NCI-H446 treated with DMSO at 0.1 percent for 48 hours (cell line): ENCODE results near the gene NMB.

Source experiments
- DNase-seq: peaks from one replicate; lab custom pipeline; 2025; lab: John Stamatoyannopoulos, UW

The NMB gene

GRCh38 chr15:84611631-84612030, 46.4 kb downstream of the NMB start:
- DNase-seq = no peak

GRCh38 chr15:84609818-84610525, 48.0 kb downstream of the NMB start:
- no peak for DNase-seq

DNA sequence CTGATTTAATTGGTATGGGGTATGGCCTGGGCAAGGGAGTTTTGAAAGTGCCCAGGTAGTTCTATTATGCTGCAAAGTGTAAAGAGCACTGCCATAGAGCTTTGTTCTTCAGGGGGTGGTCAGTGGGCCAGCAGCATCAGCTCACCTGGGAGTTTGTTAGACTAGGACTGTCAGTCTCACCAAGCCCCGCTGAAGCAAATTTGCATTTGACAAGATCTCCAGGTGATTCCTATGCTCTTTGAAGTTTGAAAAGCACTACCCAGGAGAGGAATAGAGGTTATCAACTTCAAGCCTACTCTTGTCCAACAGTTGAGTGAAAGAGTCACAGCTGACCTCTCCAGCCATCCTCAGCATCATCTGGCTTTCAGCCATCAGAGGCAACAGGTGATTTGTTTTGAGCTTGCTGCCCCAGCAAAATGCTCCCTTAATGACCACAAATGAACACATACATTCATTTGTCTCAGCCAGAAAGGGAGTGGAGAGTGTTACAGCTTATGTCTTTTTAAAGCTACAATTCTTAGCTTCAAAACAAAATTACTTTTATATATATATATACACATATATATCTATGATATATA, 49.2 kb downstream of the NMB start:
- DNase-seq = no peak

DNA sequence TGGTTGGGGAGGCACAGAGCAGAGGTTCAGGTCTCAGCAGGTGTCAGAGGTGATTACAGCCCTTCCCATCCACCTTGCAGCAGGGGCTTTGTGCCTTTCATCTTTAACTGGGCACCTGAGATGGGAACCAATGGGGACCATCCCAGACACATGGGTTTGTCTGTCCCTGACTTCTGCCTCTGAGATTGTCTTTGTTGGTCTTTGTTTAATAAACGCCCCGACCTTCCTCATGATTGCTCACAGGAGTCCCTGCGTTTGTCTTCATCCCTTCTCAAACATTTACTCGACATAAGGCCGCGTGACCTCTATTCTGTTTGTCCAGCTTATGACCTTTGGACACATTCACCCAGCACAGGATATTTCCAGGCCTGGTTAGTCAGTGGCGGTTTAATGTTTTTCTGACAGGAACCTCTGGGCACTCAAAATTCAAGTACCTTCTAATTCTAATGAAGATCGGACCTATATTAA, 51.3 kb downstream of the NMB start:
- no peak for DNase-seq

- no peak for DNase-seq
These were observed 52.5 kb downstream of the NMB start for GRCh38 chr15:84605554-84605882.
